GM12878 (cell line): ENCODE results near the gene DCLRE1B. TPM values are rescaled to one million over a fixed set of nuclear protein-coding genes. Genes with fewer than 3 reads are reported as not detected.

Experiments used
- CBX3 ChIP-seq: fragments of 200-600 bp; sonication (generic); IDR thresholded peaks from 2 replicates; pipeline ENCODE4 v1.6.1; 2016; ENCODE audit warnings: low read depth, borderline replicate concordance
- EP300 ChIP-seq, 2 experiments: fragments of 150-350 bp in 1 of 2; IDR thresholded peaks; 2 replicates each; pipeline ENCODE4 v1.6.1; 2011 to 2012; ENCODE audit warnings: low read depth in 2 of 2, low read length in 2 of 2, borderline replicate concordance in 1 of 2, improper control_type of control experiment in 1 of 2, inconsistent platforms in 1 of 2; ENCODE audit not compliant: control insufficient read depth in 1 of 2
- ETV6 ChIP-seq, 2 experiments: fragments of 450-650 bp in 1 of 2; IDR thresholded peaks in 1 of 2; conservative IDR thresholded peaks in 1 of 2; 2 replicates each; pipeline ENCODE4 v1.6.1; 2014; ENCODE audit warnings: antibody characterized with exemption in 1 of 2, borderline replicate concordance in 1 of 2, low read depth in 1 of 2, mild to moderate bottlenecking in 1 of 2, moderate library complexity in 1 of 2
- HDGF ChIP-seq: fragments of 450-650 bp; IDR thresholded peaks from 2 replicates; pipeline ENCODE4 v1.6.1; 2016; ENCODE audit warnings: antibody characterized with exemption
- IRF3 ChIP-seq: fragments of 450-650 bp; IDR thresholded peaks from 2 replicates; pipeline ENCODE4 v1.6.1; 2014; ENCODE audit warnings: mild to moderate bottlenecking
- IRF4 ChIP-seq: IDR thresholded peaks from 2 replicates; pipeline ENCODE4 v1.6.1; 2011; ENCODE audit warnings: low read depth, low read length
- JUNB ChIP-seq: IDR thresholded peaks from 2 replicates; pipeline ENCODE4 v1.6.1; 2016; ENCODE audit warnings: antibody characterized with exemption, mild to moderate bottlenecking
- MYB ChIP-seq: fragments of 150-350 bp; IDR thresholded peaks from 2 replicates; pipeline ENCODE4 v1.6.1; 2014; ENCODE audit warnings: mild to moderate bottlenecking, low read depth, low read length, borderline replicate concordance
- NFXL1 ChIP-seq: fragments of 450-650 bp; IDR thresholded peaks from 2 replicates; pipeline ENCODE4 v1.6.1; 2017; ENCODE audit warnings: antibody characterized with exemption, mild to moderate bottlenecking, borderline replicate concordance
- NR2C2 ChIP-seq: IDR thresholded peaks from 2 replicates; pipeline ENCODE4 v1.6.1; 2011; ENCODE audit warnings: borderline replicate concordance, low read depth; ENCODE audit not compliant: control insufficient read depth, insufficient read length
- PAX8 ChIP-seq: fragments of 450-650 bp; IDR thresholded peaks from 2 replicates; pipeline ENCODE4 v1.6.1; 2017; ENCODE audit warnings: mild to moderate bottlenecking, moderate library complexity
- POLR2A ChIP-seq: IDR thresholded peaks from 2 replicates; pipeline ENCODE4 v1.6.1; 2011; ENCODE audit warnings: low read depth, mild to moderate bottlenecking, low read length
- POU2F2 ChIP-seq: IDR thresholded peaks from 3 replicates; pipeline ENCODE4 v1.6.1; 2011; ENCODE audit warnings: low read depth, mild to moderate bottlenecking, low read length, borderline replicate concordance
- REST ChIP-seq: IDR thresholded peaks from 2 replicates; pipeline ENCODE4 v1.6.1; 2012; ENCODE audit warnings: mild to moderate bottlenecking, low read depth, low read length
- RUNX3 ChIP-seq: IDR thresholded peaks from 2 replicates; pipeline ENCODE4 v1.6.1; 2012; ENCODE audit warnings: low read length, inconsistent platforms
- SMC3 ChIP-seq: IDR thresholded peaks from 2 replicates; pipeline ENCODE4 v1.6.1; 2011; ENCODE audit warnings: low read length, improper control_type of control experiment, borderline replicate concordance
- SRF ChIP-seq, 2 experiments: IDR thresholded peaks; 2 replicates each; pipeline ENCODE4 v1.6.1; 2011; ENCODE audit warnings: low read depth in 2 of 2, low read length in 2 of 2, mild to moderate bottlenecking in 1 of 2, moderate library complexity in 1 of 2
- SUZ12 ChIP-seq: fragments of 200-600 bp; sonication (generic); IDR thresholded peaks from one replicate; pipeline ENCODE4 v1.6.1; 2018; ENCODE audit warnings: antibody characterized with exemption, mild to moderate bottlenecking; ENCODE audit not compliant: unreplicated experiment
- TCF7 ChIP-seq: IDR thresholded peaks from 2 replicates; pipeline ENCODE4 v1.6.1; 2014; ENCODE audit warnings: antibody characterized with exemption, borderline replicate concordance
- YBX1 ChIP-seq: fragments of 450-650 bp; IDR thresholded peaks from 2 replicates; pipeline ENCODE4 v1.6.1; 2016; ENCODE audit warnings: antibody characterized with exemption
- ZBED1 ChIP-seq: IDR thresholded peaks from 2 replicates; pipeline ENCODE4 v1.6.1; 2016; ENCODE audit warnings: borderline replicate concordance
- ZBTB40 ChIP-seq: fragments of 450-650 bp; IDR thresholded peaks from 2 replicates; pipeline ENCODE4 v1.6.1; 2016; ENCODE audit warnings: mild to moderate bottlenecking, moderate library complexity, borderline replicate concordance
- polyA plus RNA-seq, 11 experiments: library from polyadenylated mRNA; depleted of rRNA in 4 of 11; unstranded in 6 of 11; stranded (reverse) in 5 of 11; fragments of >200 nt; fragmentation: Nextera tagmentation in 4 of 11; fragmentation: Illumina TruSeq in 1 of 11; extraction: Ambion mirVana in 4 of 11; extraction: Trizol in 1 of 11; gene quantifications; 1 replicate in 1 of 11; 2 replicates in 10 of 11; pipeline versions ENCODE4 v1.2.1 to v1.2.3, GENCODE V29; 2011 to 2016; ENCODE audit warnings: inconsistent platforms in 2 of 11, missing spikeins in 2 of 11, low read depth in 1 of 11
- total RNA-seq, 4 experiments: library from RNA; depleted of rRNA in 3 of 4; stranded (reverse); fragments of >200 nt in 3 of 4; fragmentation: Illumina TruSeq in 1 of 4; extraction: Trizol in 1 of 4; gene quantifications; 2 replicates each; pipeline versions ENCODE4 v1.2.1 to v1.2.3, GENCODE V29; 2013 to 2021

DCLRE1B gene
- total and polyA plus RNA-seq, 10 of the 15 experiments (the other 5 are each of a cell fraction or from before 2014, with no cell fraction given): 5.4 to 18.3 (median 13.4) TPM

- TF ChIP-seq IRF3 (0 out of 2 replicates have a peak, but pooled peaks have one; percentile 14), TCF7 (no peak), MYB (peak; percentile 17; the same call in 1 of the 2 replicates), POU2F2 (peak; percentile 68; the same call in 2 of the 3 replicates), HDGF (peak; percentile 76), POLR2A (peak; percentile 88), JUNB (no peak; the same call in 1 of the 2 replicates), ETV6 (conservative IDR thresholded peaks at IDR 0.05 in 1 of 2, IDR thresholded peaks at IDR 0.05 in 1 of 2; ENCODE audit: borderline replicate concordance in 1 of 2, low read depth in 1 of 2) (peak in 1 of 2 experiments; percentile 19; a peak in 1 of 4 replicates), ZBED1 (no peak; the same call in 1 of the 2 replicates), SMC3 (peak; percentile 21; the same call in 1 of the 2 replicates), PAX8 (no peak), RUNX3 (peak; percentile 32; the same call in 1 of the 2 replicates), CBX3 (no peak), NR2C2 (peak; percentile 66), SUZ12 (no peak), EP300 (IDR thresholded peaks at IDR 0.05; ENCODE audit: borderline replicate concordance in 1 of 2, control insufficient read depth in 1 of 2, low read depth in 2 of 2, low read length in 2 of 2) (0 out of 4 replicates have a peak, but pooled peaks of 1 of the 2 experiments have one; percentile 36), SRF (IDR thresholded peaks at IDR 0.05; ENCODE audit: low read depth in 2 of 2, low read length in 2 of 2) (peak; percentile 81 to 98), YBX1 (no peak), REST (no peak), IRF4 (no peak), ZBTB40 (peak; percentile 83; the same call in 1 of the 2 replicates), NFXL1 (no peak)
Measured at GRCh38 chr1:113928941-113929749, 24.0 kb downstream of the DCLRE1B start, which contains the start of gene HIPK1 (continued).
